ENCODE results near the gene KCNJ9.
"Not testable (repeated sequence)": the region's sequence is repeated elsewhere in the genome, so short reads cannot be mapped to it uniquely, and the experiment has no call there.

Gene KCNJ9

GRCh38 chr1:160125746-160126145, 44.4 kb downstream of the KCNJ9 start:
- no peak for DNase-seq (ENCODE audit: low read depth in 2 of 2)

DNA sequence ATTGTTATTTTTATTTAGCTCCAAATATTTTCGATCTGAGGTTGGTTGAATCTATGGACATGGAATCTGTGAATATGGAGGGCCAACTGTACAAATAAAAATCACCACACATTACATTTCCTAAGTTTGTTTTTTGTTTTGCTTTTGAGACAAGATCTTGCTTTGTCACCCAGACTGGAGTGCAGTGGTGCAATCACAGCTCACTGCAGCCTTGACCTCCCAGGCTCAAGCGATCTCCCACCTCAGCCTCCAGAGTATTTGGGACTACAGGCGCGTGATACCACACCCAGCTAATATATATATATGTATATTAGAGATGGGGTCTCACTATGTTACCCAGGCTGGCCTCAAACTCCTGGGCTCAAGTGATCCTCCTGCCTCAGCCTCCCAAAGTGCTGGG, 45.0 kb downstream of the KCNJ9 start:
- DNase-seq (ENCODE audit: low read depth in 2 of 2) = not testable (repeated sequence)

- no peak for DNase-seq (ENCODE audit: low read depth in 2 of 2)
These were observed 46.0 kb downstream of the KCNJ9 start for GRCh38 chr1:160127381-160127780.

GRCh38 chr1:160127865-160128523, 46.7 kb downstream of the KCNJ9 start:
- no peak for DNase-seq (ENCODE audit: low read depth in 2 of 2)

- DNase-seq (ENCODE audit: low read depth in 2 of 2) = no peak
These were observed 47.3 kb downstream of the KCNJ9 start for GRCh38 chr1:160128636-160129035.

DNA sequence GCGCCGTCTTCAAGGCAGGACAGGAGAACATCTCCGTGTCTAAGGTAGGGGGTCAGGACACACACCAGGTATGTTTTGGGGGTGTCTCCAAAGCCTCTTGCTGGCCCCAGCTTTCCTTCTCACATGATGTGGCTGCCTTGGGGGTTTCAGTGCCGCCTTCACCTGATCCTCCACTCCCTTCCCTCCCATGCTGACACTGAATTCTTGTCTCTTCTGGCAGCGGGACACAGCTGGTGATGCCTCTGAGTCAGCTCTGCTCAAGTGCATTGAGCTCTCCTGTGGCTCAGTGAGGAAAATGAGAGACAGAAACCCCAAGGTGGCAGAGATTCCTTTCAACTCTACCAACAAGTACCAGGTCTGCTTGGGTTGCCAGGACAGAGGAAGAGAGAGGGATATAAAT, 47.7 kb downstream of the KCNJ9 start:
- no peak for DNase-seq (ENCODE audit: low read depth in 2 of 2)

DNA sequence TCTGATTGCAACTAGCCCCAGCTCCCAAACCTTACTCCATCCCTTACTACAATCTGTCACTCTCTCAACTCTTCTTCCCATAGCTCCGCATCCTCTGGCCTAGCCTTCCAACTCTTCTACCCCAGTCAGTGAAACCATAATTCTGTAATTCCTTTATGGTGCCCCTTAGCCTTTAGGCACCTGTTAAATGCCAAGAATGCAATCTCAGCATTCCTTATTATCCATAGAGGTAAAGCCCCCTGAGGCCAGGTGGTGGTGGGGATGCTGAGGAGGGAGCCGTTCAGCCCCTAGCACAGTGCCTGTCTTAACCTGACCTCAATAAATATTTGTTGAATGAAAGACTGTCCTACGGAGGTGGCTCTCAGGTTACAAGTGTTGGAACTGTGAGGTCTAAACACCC, 48.2 kb downstream of the KCNJ9 start:
- no peak for DNase-seq (ENCODE audit: low read depth in 2 of 2)

- DNase-seq (ENCODE audit: low read depth in 2 of 2) = no peak
These were observed 48.6 kb downstream of the KCNJ9 start for GRCh38 chr1:160129966-160130365.

DNA sequence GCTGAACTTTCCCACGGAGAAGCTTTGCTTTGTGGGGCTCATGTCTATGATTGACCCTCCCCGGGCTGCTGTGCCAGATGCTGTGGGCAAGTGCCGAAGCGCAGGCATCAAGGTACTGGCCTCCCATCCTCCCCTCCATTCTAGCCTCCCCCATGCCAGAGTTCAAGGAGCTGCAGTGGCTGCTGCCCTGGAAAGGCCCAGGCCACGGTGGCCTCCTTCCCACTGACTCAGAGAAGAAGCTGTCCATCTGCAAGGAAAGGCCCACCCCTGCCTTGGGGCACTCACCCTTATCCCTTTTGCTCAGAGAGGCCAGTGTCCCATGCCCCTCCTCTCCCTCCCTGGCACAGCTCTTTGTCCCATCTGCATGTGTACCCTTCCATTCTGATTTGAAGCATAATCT, 49.1 kb downstream of the KCNJ9 start:
- DNase-seq (ENCODE audit: low read depth in 2 of 2) = no peak

GRCh38 chr1:160130939-160131338, 49.6 kb downstream of the KCNJ9 start:
- DNase-seq (ENCODE audit: low read depth in 2 of 2) = no peak

DNA sequence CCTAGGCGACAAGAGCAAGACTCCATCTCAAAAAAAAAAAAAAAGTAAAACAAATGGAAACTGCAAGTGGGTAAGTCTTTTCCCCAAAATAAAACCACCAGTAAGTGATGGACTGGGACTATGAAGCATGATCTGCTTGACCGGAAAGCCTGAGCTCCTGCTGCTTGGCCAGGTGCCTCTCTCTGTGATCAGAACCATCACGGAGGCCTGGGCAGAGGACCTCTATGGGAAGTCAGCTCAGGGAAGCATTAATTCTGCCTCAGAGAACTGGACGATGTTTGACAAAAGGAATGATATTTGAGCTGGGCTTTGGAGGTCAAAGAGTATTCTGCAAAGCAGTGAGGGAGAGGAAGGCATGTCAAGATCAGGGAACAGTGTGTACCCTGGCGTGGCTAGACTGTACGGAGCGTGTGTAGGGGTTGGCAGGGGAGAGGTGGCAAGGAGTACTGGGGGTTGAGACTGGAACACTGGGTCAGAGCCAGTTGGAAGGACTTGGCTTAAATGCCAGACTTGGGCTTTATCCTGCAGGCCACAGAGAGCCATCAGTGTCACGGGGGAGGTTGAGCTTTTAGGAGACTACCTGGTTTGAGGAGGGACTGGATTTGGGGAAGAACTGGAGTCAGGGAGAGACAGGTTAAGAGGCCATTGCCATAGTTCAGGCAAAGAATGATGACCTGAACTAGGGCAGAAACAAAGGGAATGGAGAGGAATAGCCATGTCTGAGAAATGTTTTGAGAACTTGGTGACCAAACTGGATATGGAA, 50.6 kb downstream of the KCNJ9 start:
- no peak for DNase-seq (ENCODE audit: low read depth in 2 of 2)

DNA sequence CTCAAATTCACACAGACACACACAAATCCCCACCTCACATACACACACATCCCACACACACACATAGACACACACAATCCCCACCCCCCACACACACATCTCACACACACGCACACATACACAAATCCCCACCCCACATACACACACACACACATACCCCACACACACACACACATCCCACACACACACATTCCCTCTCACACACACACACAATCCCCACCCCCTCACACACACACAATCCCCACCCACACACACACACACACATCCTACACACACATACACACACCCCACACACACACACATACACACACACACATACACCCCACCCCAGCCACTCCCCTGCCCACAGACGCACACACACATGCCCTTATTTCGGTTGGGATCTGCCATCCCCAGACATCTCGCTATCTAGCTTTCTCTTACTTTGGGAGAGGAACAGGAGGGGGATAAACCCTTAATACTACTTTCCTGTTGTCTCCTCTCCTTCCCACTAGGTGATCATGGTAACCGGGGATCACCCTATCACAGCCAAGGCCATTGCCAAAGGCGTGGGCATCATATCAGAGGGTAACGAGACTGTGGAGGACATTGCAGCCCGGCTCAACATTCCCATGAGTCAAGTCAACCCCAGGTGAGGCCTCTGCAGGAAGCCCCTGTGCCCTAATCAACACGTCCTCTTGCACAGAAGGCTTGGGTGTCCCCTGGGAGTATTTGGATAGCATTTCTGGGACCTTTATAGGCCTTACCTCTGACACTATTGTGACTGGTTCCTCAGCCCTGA, 52.8 kb downstream of the KCNJ9 start:
- no peak for DNase-seq (ENCODE audit: low read depth in 2 of 2)

GRCh38 chr1:160134791-160135572, 53.6 kb downstream of the KCNJ9 start:
- no peak for DNase-seq (ENCODE audit: low read depth in 2 of 2)

- no peak for DNase-seq (ENCODE audit: low read depth in 2 of 2)
These were observed 55.0 kb downstream of the KCNJ9 start for GRCh38 chr1:160136121-160136925.

DNA sequence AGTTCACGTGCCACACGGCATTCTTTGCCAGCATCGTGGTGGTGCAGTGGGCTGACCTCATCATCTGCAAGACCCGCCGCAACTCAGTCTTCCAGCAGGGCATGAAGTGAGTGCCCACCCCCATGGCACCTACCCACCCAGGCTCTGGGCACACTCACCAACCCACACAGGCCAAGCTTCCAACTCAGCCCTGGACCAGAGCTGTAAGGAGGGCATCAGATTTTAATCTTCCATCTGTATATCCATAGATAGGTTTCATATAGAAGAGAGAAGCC, 55.5 kb downstream of the KCNJ9 start:
- no peak for DNase-seq (ENCODE audit: low read depth in 2 of 2)

- no peak for DNase-seq (ENCODE audit: low read depth in 2 of 2)
These were observed 56.0 kb downstream of the KCNJ9 start for GRCh38 chr1:160137216-160137862.

DNA sequence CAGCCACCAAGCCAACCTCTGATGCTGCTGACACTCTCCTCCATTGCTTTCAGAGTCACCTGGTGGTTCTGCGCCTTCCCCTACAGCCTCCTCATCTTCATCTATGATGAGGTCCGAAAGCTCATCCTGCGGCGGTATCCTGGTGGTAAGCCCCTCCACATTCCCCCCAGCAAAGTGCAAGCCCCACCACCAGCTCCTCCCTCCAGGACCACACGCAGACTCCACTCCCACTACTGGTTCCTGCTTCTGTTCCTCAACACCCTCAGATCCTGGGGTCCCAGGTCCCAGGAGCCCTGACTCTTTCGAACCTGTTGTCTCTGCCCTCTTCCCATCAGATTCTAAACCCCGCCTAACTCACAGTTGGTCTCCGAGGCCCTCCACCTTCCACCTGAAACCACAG, 58.5 kb downstream of the KCNJ9 start:
- DNase-seq (ENCODE audit: low read depth in 2 of 2) = no peak

Data from stimulated activated CD4-positive, alpha-beta T cell treated with anti-CD3 and anti-CD28 coated beads, Interleukin-12 subunit alpha, Interleukin-12 subunit beta, amount 100 ng/mL, for 24 hours (primary cell).